Testis (tissue), 3 donors: ENCODE measurements around the gene ERO1A. TPM values are rescaled to one million over a fixed set of nuclear protein-coding genes. Genes with fewer than 3 reads are reported as not detected.

Source experiments
- DNase-seq: peaks from one replicate; pipeline ENCODE4 v3.0.0-alpha.2; 2019
- H3K27ac ChIP-seq, 2 donors: fragments of 200-600 bp; sonication (generic); one replicate each; pipeline ENCODE4 v1.5.1; 2019
- H3K27me3 ChIP-seq: fragments of 200-600 bp; sonication (generic); one replicate; pipeline ENCODE4 v1.5.1; 2019
- H3K36me3 ChIP-seq: fragments of 200-600 bp; sonication (generic); one replicate; pipeline ENCODE4 v1.5.1; 2017; ENCODE audit warnings: low read depth; ENCODE audit errors: missing control alignments
- H3K4me1 ChIP-seq: fragments of 200-600 bp; sonication (generic); one replicate; pipeline ENCODE4 v1.5.1; 2019
- H3K4me3 ChIP-seq, 2 donors: fragments of 200-600 bp; sonication (generic); one replicate each; pipeline ENCODE4 v1.5.1; 2017 to 2019
- H3K9me3 ChIP-seq: fragments of 200-600 bp; sonication (generic); one replicate; pipeline ENCODE4 v1.5.1; 2017
- POLR2A ChIP-seq: fragments of 450-650 bp; IDR thresholded peaks from one replicate; pipeline ENCODE4 v1.6.1; 2017; ENCODE audit warnings: antibody characterized with exemption, mild to moderate bottlenecking, moderate library complexity
- WGBS, 2 donors: methylation state at CpG; one replicate each; pipeline ENCODE4 v1.1.5; 2018; 5-methylcytosine and 5-hydroxymethylcytosine counted together
- intact Hi-C: fragments of 100-400 bp; cut with DNase I; formaldehyde crosslinking; loops from one replicate; pipeline ENCODE4 v1.15.1; 2023; ENCODE audit warnings: low total_unique reads
- polyA plus RNA-seq: library from polyadenylated mRNA; stranded (reverse); fragments of 350-450 nt; fragmentation: Illumina TruSeq; extraction: RNeasy Lipid Tissue Mini Kit (QIAGEN cat#74804); gene quantifications from one replicate; pipeline ENCODE4 v1.2.3, GENCODE V29; 2014; ENCODE audit warnings: low read depth, low replicate concordance; ENCODE audit not compliant: insufficient read depth
- total RNA-seq, 2 donors: library from RNA; depleted of rRNA; stranded (reverse); fragments of >200 nt; gene quantifications; one replicate each; pipeline ENCODE4 v1.2.3, GENCODE V29; 2016
- TF ChIP-seq, protein P1 (sequence below), 3 experiments: fragments of 450-650 bp in 2 of 3; fragments of 200-600 bp in 1 of 3; sonication (generic) in 1 of 3; IDR thresholded peaks; one replicate each; pipeline ENCODE4 v1.5.1; 2016 to 2019; ENCODE audit warnings: antibody characterized with exemption in 3 of 3, mild to moderate bottlenecking in 2 of 3, moderate library complexity in 1 of 3

The ERO1A gene
- total and polyA plus RNA-seq, 3 donors from 2014 or later: 11.0 to 27.7 (median 26.6) TPM

GRCh38 chr14:52640137-52640536 lies 55.2 kb downstream of the ERO1A start:
- no peak for DNase-seq
- Histone ChIP-seq H3K27ac (no peak overlapping the region), H3K36me3 (no peaks in the 10 kb centered on the region), H3K27me3 (no peaks in the 10 kb centered on the region), H3K4me1 (no peaks in the 10 kb centered on the region), H3K4me3 (no peak overlapping the region), H3K9me3 (no peaks in the 10 kb centered on the region)
- WGBS, 2 donors: 91 to 95% methylated on average over 4 of the region's 4 CpGs
- no peak for TF ChIP-seq POLR2A
- TF ChIP-seq, protein P1, sequence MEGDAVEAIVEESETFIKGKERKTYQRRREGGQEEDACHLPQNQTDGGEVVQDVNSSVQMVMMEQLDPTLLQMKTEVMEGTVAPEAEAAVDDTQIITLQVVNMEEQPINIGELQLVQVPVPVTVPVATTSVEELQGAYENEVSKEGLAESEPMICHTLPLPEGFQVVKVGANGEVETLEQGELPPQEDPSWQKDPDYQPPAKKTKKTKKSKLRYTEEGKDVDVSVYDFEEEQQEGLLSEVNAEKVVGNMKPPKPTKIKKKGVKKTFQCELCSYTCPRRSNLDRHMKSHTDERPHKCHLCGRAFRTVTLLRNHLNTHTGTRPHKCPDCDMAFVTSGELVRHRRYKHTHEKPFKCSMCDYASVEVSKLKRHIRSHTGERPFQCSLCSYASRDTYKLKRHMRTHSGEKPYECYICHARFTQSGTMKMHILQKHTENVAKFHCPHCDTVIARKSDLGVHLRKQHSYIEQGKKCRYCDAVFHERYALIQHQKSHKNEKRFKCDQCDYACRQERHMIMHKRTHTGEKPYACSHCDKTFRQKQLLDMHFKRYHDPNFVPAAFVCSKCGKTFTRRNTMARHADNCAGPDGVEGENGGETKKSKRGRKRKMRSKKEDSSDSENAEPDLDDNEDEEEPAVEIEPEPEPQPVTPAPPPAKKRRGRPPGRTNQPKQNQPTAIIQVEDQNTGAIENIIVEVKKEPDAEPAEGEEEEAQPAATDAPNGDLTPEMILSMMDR (IDR thresholded peaks at IDR 0.05): no peak
- intact Hi-C loops: no loop called here

- H3K27ac ChIP-seq: no peak overlapping the region
- H3K9me3 ChIP-seq: no peaks in the 10 kb centered on the region
- H3K27me3 ChIP-seq: no peaks in the 10 kb centered on the region
- no peak for TF ChIP-seq POLR2A
- TF ChIP-seq, protein P1 (IDR thresholded peaks at IDR 0.05): no peak
- intact Hi-C loops: no loop called here
- H3K4me3 ChIP-seq: no peak overlapping the region
- no peaks in the 10 kb centered on the region for H3K36me3 ChIP-seq
- 91 to 100% methylated on average over 1 of the region's 1 CpG for WGBS, 2 donors
- no peaks in the 10 kb centered on the region for H3K4me1 ChIP-seq
- no peak for DNase-seq
These were observed 75.7 kb downstream of the ERO1A start for GRCh38 chr14:52619687-52620086.

DNA sequence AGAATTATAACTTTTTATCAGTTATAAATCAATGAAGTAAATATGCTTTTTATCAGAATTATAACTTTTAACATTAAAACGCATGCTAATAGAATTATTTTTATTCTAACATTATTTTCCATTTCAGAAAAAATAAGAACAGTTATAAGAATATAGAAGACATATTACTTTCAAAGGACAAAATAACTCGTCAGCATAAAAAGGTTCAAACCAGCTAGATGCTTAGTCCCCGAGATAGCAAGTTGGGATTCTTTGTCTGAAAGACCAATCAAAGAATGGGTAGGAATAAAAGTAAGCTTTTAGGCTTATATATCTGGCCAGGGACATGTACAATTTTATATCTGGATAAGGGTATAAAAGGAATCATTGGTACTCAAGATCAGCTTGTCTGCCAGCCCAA lies 76.8 kb downstream of the ERO1A start:
- H3K4me3 ChIP-seq: no peak overlapping the region
- WGBS, 2 donors: 91 to 95% methylated on average over 3 of the region's 3 CpGs
- no peak for DNase-seq
- H3K27me3 ChIP-seq: no peaks in the 10 kb centered on the region
- no peaks in the 10 kb centered on the region for H3K9me3 ChIP-seq
- intact Hi-C loops: no loop called here
- no peak overlapping the region for H3K27ac ChIP-seq
- H3K36me3 ChIP-seq: no peaks in the 10 kb centered on the region
- TF ChIP-seq, protein P1 (IDR thresholded peaks at IDR 0.05): no peak
- no peak for TF ChIP-seq POLR2A
- no peaks in the 10 kb centered on the region for H3K4me1 ChIP-seq

DNA sequence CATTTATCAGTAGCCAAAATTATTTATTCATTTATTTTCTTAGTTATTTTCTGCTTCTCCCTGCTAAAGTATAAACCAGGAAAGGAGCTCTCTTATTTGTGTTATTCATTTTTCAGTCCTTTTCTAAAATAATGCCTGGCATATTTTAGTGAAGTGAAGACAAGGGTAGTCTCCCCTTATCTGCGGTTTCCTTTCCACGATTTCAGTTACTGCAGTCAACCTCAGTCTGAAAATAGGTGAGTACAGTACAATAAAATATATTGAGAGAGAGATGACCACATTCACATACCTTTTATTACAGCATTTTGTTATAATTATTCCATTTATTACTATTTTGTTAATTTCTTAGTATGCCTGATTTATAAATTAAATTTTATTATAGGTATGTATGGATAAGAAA lies 85.2 kb downstream of the ERO1A start:
- no peak overlapping the region for H3K27ac ChIP-seq
- H3K27me3 ChIP-seq: no peaks in the 10 kb centered on the region
- DNase-seq: no peak
- 92 to 93% methylated on average over 2 of the region's 2 CpGs for WGBS, 2 donors
- no peaks in the 10 kb centered on the region for H3K36me3 ChIP-seq
- H3K4me3 ChIP-seq: no peak overlapping the region
- intact Hi-C loops: no loop called here
- H3K9me3 ChIP-seq: no peaks in the 10 kb centered on the region
- no peaks in the 10 kb centered on the region for H3K4me1 ChIP-seq
- no peak for TF ChIP-seq POLR2A
- TF ChIP-seq, protein P1 (IDR thresholded peaks at IDR 0.05): no peak

GRCh38 chr14:52609445-52610044 lies 85.8 kb downstream of the ERO1A start:
- no peak overlapping the region for H3K4me3 ChIP-seq
- intact Hi-C loops: no loop called here
- no peaks in the 10 kb centered on the region for H3K27me3 ChIP-seq
- H3K9me3 ChIP-seq: no peaks in the 10 kb centered on the region
- H3K4me1 ChIP-seq: no peaks in the 10 kb centered on the region
- DNase-seq: no peak
- TF ChIP-seq, protein P1 (IDR thresholded peaks at IDR 0.05): no peak
- TF ChIP-seq POLR2A: no peak
- no peaks in the 10 kb centered on the region for H3K36me3 ChIP-seq
- H3K27ac ChIP-seq: no peak overlapping the region
- 94 to 99% methylated on average over 5 of the region's 5 CpGs for WGBS, 2 donors
